Body of pancreas (tissue), 4 donors: ENCODE data around the gene HAUS7.

Experiments
- POLR2A ChIP-seq, 3 donors: fragments of 450-650 bp; IDR thresholded peaks; one replicate each; pipeline ENCODE4 v1.6.1; 2016; ENCODE audit warnings: antibody characterized with exemption in 3 of 3, mild to moderate bottlenecking in 2 of 3
- TF ChIP-seq, protein P1 (sequence below), 7 experiments: fragments of 450-650 bp in 4 of 7; fragments of 200-600 bp in 3 of 7; sonication (generic) in 3 of 7; IDR thresholded peaks; one replicate each; pipeline ENCODE4 v1.5.1; 2016 to 2019; ENCODE audit warnings: antibody characterized with exemption in 7 of 7

DNA sequence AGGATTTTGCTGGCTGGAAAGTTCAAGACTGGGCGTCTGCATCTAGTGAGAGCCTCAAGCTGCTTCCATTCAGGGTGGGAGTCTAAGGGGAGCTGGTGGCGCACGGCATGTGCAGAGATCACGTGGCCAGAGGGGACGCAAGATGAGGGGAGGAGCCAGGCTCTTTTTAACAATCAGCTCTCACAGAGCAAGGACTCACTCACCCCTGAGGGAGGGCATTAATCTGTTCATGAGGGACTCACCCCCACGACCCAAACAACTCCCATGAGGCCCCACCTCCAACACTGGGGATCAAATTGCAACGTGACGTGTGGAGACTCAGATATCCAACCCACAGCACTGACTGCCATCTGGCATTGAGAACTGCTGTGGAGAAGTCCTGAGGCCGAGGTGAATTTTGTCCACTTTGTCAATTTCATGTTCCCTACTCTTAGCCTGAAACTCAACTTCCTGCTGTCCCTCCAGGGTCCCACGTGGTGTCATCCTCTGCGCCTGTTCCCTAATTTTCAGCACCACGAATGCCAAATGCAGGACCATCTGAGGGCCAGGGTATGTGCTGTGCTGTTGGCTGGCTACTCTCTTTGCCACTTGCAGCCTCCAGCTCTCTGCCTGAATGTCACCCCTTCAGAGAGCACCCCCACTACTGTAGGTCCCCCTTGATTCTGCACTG is 53.5 kb downstream of the HAUS7 start:
- TF ChIP-seq, protein P1, sequence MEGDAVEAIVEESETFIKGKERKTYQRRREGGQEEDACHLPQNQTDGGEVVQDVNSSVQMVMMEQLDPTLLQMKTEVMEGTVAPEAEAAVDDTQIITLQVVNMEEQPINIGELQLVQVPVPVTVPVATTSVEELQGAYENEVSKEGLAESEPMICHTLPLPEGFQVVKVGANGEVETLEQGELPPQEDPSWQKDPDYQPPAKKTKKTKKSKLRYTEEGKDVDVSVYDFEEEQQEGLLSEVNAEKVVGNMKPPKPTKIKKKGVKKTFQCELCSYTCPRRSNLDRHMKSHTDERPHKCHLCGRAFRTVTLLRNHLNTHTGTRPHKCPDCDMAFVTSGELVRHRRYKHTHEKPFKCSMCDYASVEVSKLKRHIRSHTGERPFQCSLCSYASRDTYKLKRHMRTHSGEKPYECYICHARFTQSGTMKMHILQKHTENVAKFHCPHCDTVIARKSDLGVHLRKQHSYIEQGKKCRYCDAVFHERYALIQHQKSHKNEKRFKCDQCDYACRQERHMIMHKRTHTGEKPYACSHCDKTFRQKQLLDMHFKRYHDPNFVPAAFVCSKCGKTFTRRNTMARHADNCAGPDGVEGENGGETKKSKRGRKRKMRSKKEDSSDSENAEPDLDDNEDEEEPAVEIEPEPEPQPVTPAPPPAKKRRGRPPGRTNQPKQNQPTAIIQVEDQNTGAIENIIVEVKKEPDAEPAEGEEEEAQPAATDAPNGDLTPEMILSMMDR (IDR thresholded peaks at IDR 0.05), result no peak
- no peak for TF ChIP-seq POLR2A (IDR thresholded peaks at IDR 0.05)
